GM18951 (cell line): ENCODE measurements around the gene PTGDS.

Experiments used
- POLR2A ChIP-seq: IDR thresholded peaks from 4 replicates; pipeline ENCODE4 v1.6.1; 2011; ENCODE audit warnings: mild to moderate bottlenecking; ENCODE audit not compliant: insufficient read length, insufficient read depth; ENCODE audit errors: extremely low read depth
- in situ Hi-C: fragments of 300-500 bp; cut with MboI; formaldehyde crosslinking; loops from one replicate; pipeline ENCODE4 v1.12.0; 2022; ENCODE audit warnings: low sequenced_read_pairs, mixed read lengths, inconsistent platforms; ENCODE audit not compliant: unreplicated experiment

Gene PTGDS

GRCh38 chr9:136978865-136979544, 1.7 kb downstream of the PTGDS start:
- in situ Hi-C loops, result no loop called here

GRCh38 chr9:136979769-136980587, 2.7 kb downstream of the PTGDS start:
- no peak for TF ChIP-seq POLR2A

More at GRCh38 chr9:136978865-136979544, 1.7 kb downstream of the PTGDS start:
- no peak for TF ChIP-seq POLR2A

GRCh38 chr9:136980669-136981478, 3.6 kb downstream of the PTGDS start:
- in situ Hi-C loops, result no loop called here
- no peak for TF ChIP-seq POLR2A

More at GRCh38 chr9:136979769-136980587, 2.7 kb downstream of the PTGDS start:
- in situ Hi-C loops, result no loop called here

GRCh38 chr9:136981588-136982231, 4.4 kb downstream of the PTGDS start:
- in situ Hi-C loops, result no loop called here
- TF ChIP-seq POLR2A, result no peak

- in situ Hi-C loops, result no loop called here
- TF ChIP-seq POLR2A, result no peak
These were observed 5.1 kb downstream of the PTGDS start, which contains the start of gene LCNL1 for GRCh38 chr9:136982232-136983051. LCNL1 (plus strand) TSS chr9:136982993; CDS start chr9:136983587, 594 bp downstream.

- TF ChIP-seq POLR2A, result no peak
- in situ Hi-C loops, result no loop called here
These were observed 5.9 kb downstream of the PTGDS start for GRCh38 chr9:136983167-136983566.

GRCh38 chr9:136983656-136984314, 6.5 kb downstream of the PTGDS start:
- in situ Hi-C loops, result no loop called here
- TF ChIP-seq POLR2A, result no peak

- in situ Hi-C loops, result no loop called here
- TF ChIP-seq POLR2A, result no peak
These were observed 7.2 kb downstream of the PTGDS start for GRCh38 chr9:136984464-136985026.

- in situ Hi-C loops, result no loop called here
These were observed 7.8 kb downstream of the PTGDS start for GRCh38 chr9:136985027-136985602.

GRCh38 chr9:136985853-136986252, 8.5 kb downstream of the PTGDS start:
- in situ Hi-C loops, result no loop called here
- TF ChIP-seq POLR2A, result no peak

More at GRCh38 chr9:136985027-136985602, 7.8 kb downstream of the PTGDS start:
- no peak for TF ChIP-seq POLR2A

- in situ Hi-C loops, result no loop called here
- TF ChIP-seq POLR2A, result no peak
These were observed 11.6 kb downstream of the PTGDS start for GRCh38 chr9:136988872-136989271.
